ENCODE data around the gene LIPJ. TPM values are rescaled to one million over a fixed set of nuclear protein-coding genes. Genes with fewer than 3 reads are reported as not detected.

LIPJ gene
- total RNA-seq, 6 donors from 2014 or later = 0.06 to 0.49 TPM; not detected in 4

DNA sequence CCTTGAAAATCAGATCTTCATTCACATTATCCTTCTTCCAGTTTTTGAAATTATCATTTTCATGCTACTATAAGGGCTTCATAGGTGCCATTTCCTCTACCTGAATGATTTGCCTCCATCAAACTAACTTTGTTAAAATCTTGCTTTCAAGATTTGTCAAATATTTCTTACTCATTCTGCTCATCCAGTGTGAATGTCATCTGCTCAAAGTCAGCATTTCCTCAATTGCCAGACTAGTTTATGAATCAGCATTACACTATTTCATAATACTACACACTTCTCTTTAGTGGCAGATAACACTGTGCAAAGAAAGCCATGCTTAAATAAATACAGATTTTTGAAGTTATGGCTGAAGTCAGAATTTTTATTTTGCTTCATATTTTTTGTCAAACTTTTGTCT is 56.4 kb downstream of the LIPJ start:
- Histone ChIP-seq H3K27ac (no peak overlapping the region), H3K4me1 (peaks cover 0 to 5% (median 0%) of the 10 kb centered on the region in 4 donors), H3K36me3 (no peaks in the 10 kb centered on the region), H3K4me3 (no peak overlapping the region), H3K27me3 (no peaks in the 10 kb centered on the region), H3K9me3 (peaks cover 0 to 3% (median 0%) of the 10 kb centered on the region in 4 donors)
- TF ChIP-seq, protein P1, sequence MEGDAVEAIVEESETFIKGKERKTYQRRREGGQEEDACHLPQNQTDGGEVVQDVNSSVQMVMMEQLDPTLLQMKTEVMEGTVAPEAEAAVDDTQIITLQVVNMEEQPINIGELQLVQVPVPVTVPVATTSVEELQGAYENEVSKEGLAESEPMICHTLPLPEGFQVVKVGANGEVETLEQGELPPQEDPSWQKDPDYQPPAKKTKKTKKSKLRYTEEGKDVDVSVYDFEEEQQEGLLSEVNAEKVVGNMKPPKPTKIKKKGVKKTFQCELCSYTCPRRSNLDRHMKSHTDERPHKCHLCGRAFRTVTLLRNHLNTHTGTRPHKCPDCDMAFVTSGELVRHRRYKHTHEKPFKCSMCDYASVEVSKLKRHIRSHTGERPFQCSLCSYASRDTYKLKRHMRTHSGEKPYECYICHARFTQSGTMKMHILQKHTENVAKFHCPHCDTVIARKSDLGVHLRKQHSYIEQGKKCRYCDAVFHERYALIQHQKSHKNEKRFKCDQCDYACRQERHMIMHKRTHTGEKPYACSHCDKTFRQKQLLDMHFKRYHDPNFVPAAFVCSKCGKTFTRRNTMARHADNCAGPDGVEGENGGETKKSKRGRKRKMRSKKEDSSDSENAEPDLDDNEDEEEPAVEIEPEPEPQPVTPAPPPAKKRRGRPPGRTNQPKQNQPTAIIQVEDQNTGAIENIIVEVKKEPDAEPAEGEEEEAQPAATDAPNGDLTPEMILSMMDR (IDR thresholded peaks at IDR 0.05) = no peak
- TF ChIP-seq EP300 (IDR thresholded peaks at IDR 0.05) = no peak
- no peak for TF ChIP-seq POLR2AphosphoS5 (IDR thresholded peaks at IDR 0.05)
- no peak for TF ChIP-seq POLR2A (IDR thresholded peaks at IDR 0.05)
- ATAC-seq (ENCODE audit: low FRiP score in 2 of 2) = peak in 1 of 2 donors; percentile 49
- no peak for DNase-seq

DNA sequence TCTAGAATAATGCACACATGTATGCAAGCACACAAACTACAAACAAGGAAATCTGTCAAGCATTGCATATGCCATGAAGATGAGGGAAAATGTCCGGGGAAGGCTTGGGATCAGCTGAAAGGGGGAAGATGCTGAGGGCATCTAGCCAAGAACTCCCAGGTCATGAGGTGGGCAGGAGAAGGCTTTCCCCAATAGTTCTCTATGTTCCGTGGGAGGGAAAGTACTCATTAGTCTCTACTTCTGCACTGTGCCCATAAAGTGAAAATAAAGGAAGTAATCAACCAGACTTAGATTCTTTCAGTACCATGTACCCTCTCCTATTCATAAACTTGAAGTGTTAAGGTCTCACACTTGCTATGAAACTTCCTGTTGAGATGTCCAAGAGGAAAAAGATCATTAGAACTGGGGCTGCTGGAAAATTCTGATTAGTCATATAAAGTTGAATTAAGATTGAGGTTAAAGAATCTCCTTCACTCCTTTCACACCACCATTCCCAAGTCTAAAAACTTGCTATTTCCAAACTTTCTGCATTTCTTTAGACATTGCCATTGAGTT is 60.6 kb downstream of the LIPJ start:
- Histone ChIP-seq H3K36me3 (no peaks in the 10 kb centered on the region), H3K27ac (no peak overlapping the region), H3K9me3 (no peaks in the 10 kb centered on the region), H3K4me1 (peaks cover 0 to 5% (median 0%) of the 10 kb centered on the region in 4 donors), H3K27me3 (no peaks in the 10 kb centered on the region), H3K4me3 (no peak overlapping the region)
- WGBS, 2 donors = 60 to 62% methylated on average over 2 of the region's 2 CpGs
- no peak for ATAC-seq (ENCODE audit: low FRiP score in 2 of 2)
- no peak for DNase-seq
- TF ChIP-seq POLR2AphosphoS5 (IDR thresholded peaks at IDR 0.05) = no peak
- no peak for TF ChIP-seq POLR2A (IDR thresholded peaks at IDR 0.05)
- no peak for TF ChIP-seq EP300 (IDR thresholded peaks at IDR 0.05)
- TF ChIP-seq, protein P1 (IDR thresholded peaks at IDR 0.05) = no peak

DNA sequence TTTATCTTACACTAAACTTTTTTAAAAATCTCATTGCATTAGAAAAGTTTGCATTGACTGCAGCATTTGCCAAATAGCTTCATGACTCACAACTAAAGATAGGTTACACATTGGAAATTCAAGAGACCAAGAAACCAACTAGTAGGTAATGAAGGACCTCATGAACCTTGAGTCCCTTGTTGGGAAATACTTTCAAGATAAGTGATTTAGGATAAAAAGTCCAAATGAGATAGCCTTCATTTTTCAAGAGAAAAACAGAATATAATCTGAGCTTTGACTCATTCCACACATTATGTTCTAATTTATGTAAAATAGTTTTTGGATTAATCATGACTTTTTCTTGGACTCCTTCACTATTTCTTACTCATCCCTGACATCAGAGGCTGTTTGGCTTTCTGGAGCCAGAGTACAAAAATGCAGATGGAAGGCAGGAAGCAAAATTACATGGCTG is 64.6 kb downstream of the LIPJ start:
- TF ChIP-seq EP300 (IDR thresholded peaks at IDR 0.05) (no peak), POLR2AphosphoS5 (IDR thresholded peaks at IDR 0.05) (no peak)
- TF ChIP-seq, protein P1 (IDR thresholded peaks at IDR 0.05) = no peak
- no peaks in the 10 kb centered on the region for H3K9me3 ChIP-seq
- ATAC-seq (ENCODE audit: low FRiP score in 2 of 2) = no peak
- no peak overlapping the region for H3K4me3 ChIP-seq
- H3K36me3 ChIP-seq = no peaks in the 10 kb centered on the region
- H3K27me3 ChIP-seq = no peaks in the 10 kb centered on the region
- no peak overlapping the region for H3K27ac ChIP-seq
- no peaks in the 10 kb centered on the region for H3K4me1 ChIP-seq
- no peak for DNase-seq

DNA sequence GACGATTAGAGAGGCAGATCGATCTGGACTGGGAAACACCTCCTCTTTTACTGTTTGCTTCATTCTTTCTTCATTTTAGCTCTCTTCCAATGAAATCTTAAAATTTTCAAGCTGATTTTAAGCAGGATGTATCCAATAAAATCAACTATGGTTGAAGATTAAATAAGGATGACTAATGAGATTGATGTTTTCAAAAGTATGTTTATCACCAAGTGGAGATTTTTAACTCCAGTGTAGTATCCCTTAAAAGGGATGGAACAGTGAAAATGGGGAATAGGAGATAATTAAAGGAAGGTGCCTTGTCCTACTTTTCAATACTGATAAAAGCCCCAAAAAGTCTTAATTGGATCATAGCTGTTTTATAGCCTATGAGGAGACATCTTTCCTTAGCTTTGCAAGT is 66.1 kb downstream of the LIPJ start:
- no peak overlapping the region for H3K27ac ChIP-seq
- TF ChIP-seq, protein P1 (IDR thresholded peaks at IDR 0.05) = no peak
- TF ChIP-seq EP300 (IDR thresholded peaks at IDR 0.05) = no peak
- TF ChIP-seq POLR2A (IDR thresholded peaks at IDR 0.05) = no peak
- 90 to 91% methylated on average over 2 of the region's 2 CpGs for WGBS, 2 donors
- H3K4me1 ChIP-seq = no peaks in the 10 kb centered on the region
- H3K4me3 ChIP-seq = no peak overlapping the region
- ATAC-seq (ENCODE audit: low FRiP score in 2 of 2) (no peak), DNase-seq (no peak)
- no peaks in the 10 kb centered on the region for H3K27me3 ChIP-seq
- no peaks in the 10 kb centered on the region for H3K9me3 ChIP-seq
- H3K36me3 ChIP-seq = no peaks in the 10 kb centered on the region

Small RNAs within 50 kb of the gene (small RNA-seq; reads per million reads assigned to genes)
- gene RF00019 = 0 reads per million in 4 donors

Other genes with a start within 250 kb of the LIPJ start
- gene RNLS, start 3.4 kb upstream of the LIPJ start, total RNA-seq = 10 to 100 TPM in 4 of 6 donors, 1 to 10 TPM in 2; 5.0 to 27.1 (median 15.0) TPM
- not detected for gene LIPF, start 77.7 kb downstream of the LIPJ start, total RNA-seq
- not detected for gene LIPK, start 119.5 kb downstream of the LIPJ start, total RNA-seq
- gene LIPN, start 173.3 kb downstream of the LIPJ start, total RNA-seq = 1 to 10 TPM in 2 of 6 donors, under 1 TPM in 2, not detected in 2; 0.29 to 1.9 (median 0.98) TPM
- gene LIPM, start 216.0 kb downstream of the LIPJ start, total RNA-seq = not detected

All from upper lobe of left lung (tissue), 6 donors.